ENCODE measurements around the gene MOV10L1. TPM values are rescaled to one million over a fixed set of nuclear protein-coding genes. Genes with fewer than 3 reads are reported as not detected.

The MOV10L1 gene
- total and polyA plus RNA-seq, 9 of the 15 experiments (the other 6 are each of a cell fraction or from before 2014, with no cell fraction given) = 0.06 to 0.43 (median 0.15) TPM

GRCh38 chr22:50167689-50168489 is 78.1 kb downstream of the MOV10L1 start (continued):
- TF ChIP-seq, protein P1, sequence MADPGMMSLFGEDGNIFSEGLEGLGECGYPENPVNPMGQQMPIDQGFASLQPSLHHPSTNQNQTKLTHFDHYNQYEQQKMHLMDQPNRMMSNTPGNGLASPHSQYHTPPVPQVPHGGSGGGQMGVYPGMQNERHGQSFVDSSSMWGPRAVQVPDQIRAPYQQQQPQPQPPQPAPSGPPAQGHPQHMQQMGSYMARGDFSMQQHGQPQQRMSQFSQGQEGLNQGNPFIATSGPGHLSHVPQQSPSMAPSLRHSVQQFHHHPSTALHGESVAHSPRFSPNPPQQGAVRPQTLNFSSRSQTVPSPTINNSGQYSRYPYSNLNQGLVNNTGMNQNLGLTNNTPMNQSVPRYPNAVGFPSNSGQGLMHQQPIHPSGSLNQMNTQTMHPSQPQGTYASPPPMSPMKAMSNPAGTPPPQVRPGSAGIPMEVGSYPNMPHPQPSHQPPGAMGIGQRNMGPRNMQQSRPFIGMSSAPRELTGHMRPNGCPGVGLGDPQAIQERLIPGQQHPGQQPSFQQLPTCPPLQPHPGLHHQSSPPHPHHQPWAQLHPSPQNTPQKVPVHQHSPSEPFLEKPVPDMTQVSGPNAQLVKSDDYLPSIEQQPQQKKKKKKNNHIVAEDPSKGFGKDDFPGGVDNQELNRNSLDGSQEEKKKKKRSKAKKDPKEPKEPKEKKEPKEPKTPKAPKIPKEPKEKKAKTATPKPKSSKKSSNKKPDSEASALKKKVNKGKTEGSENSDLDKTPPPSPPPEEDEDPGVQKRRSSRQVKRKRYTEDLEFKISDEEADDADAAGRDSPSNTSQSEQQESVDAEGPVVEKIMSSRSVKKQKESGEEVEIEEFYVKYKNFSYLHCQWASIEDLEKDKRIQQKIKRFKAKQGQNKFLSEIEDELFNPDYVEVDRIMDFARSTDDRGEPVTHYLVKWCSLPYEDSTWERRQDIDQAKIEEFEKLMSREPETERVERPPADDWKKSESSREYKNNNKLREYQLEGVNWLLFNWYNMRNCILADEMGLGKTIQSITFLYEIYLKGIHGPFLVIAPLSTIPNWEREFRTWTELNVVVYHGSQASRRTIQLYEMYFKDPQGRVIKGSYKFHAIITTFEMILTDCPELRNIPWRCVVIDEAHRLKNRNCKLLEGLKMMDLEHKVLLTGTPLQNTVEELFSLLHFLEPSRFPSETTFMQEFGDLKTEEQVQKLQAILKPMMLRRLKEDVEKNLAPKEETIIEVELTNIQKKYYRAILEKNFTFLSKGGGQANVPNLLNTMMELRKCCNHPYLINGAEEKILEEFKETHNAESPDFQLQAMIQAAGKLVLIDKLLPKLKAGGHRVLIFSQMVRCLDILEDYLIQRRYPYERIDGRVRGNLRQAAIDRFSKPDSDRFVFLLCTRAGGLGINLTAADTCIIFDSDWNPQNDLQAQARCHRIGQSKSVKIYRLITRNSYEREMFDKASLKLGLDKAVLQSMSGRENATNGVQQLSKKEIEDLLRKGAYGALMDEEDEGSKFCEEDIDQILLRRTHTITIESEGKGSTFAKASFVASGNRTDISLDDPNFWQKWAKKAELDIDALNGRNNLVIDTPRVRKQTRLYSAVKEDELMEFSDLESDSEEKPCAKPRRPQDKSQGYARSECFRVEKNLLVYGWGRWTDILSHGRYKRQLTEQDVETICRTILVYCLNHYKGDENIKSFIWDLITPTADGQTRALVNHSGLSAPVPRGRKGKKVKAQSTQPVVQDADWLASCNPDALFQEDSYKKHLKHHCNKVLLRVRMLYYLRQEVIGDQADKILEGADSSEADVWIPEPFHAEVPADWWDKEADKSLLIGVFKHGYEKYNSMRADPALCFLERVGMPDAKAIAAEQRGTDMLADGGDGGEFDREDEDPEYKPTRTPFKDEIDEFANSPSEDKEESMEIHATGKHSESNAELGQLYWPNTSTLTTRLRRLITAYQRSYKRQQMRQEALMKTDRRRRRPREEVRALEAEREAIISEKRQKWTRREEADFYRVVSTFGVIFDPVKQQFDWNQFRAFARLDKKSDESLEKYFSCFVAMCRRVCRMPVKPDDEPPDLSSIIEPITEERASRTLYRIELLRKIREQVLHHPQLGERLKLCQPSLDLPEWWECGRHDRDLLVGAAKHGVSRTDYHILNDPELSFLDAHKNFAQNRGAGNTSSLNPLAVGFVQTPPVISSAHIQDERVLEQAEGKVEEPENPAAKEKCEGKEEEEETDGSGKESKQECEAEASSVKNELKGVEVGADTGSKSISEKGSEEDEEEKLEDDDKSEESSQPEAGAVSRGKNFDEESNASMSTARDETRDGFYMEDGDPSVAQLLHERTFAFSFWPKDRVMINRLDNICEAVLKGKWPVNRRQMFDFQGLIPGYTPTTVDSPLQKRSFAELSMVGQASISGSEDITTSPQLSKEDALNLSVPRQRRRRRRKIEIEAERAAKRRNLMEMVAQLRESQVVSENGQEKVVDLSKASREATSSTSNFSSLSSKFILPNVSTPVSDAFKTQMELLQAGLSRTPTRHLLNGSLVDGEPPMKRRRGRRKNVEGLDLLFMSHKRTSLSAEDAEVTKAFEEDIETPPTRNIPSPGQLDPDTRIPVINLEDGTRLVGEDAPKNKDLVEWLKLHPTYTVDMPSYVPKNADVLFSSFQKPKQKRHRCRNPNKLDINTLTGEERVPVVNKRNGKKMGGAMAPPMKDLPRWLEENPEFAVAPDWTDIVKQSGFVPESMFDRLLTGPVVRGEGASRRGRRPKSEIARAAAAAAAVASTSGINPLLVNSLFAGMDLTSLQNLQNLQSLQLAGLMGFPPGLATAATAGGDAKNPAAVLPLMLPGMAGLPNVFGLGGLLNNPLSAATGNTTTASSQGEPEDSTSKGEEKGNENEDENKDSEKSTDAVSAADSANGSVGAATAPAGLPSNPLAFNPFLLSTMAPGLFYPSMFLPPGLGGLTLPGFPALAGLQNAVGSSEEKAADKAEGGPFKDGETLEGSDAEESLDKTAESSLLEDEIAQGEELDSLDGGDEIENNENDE (IDR thresholded peaks at IDR 0.05; ENCODE audit: low read depth, low read length) = no peak
- TF ChIP-seq ZNF518B (CRISPR knock-in tag; IDR thresholded peaks at IDR 0.05) (no peak), ZBTB7A (IDR thresholded peaks at IDR 0.05; ENCODE audit: borderline replicate concordance, control insufficient read depth, low read depth, low read length) (peak; percentile 29; the same call in 1 of the 2 replicates), CAMTA2 (CRISPR knock-in tag; conservative IDR thresholded peaks at IDR 0.05) (no peak), CCNT2 (IDR thresholded peaks at IDR 0.05; ENCODE audit: borderline replicate concordance, extremely low read depth, insufficient read length, low read depth, low read length) (no peak)

All from K562 (cell line).